GM21390 (cell line): ENCODE measurements around the gene PARS2.
A peak's percentile ranks its signal among the peaks of the same experiment; 100 is the strongest.
"Not testable (repeated sequence)": the region's sequence is repeated elsewhere in the genome, so short reads cannot be mapped to it uniquely, and the experiment has no call there.

Experiments
- ATAC-seq: cut with Tn5 transposase; IDR thresholded peaks from one replicate; pipeline ENCODE4 v1.9.1; 2021; ENCODE audit not compliant: unreplicated experiment

PARS2 gene

DNA sequence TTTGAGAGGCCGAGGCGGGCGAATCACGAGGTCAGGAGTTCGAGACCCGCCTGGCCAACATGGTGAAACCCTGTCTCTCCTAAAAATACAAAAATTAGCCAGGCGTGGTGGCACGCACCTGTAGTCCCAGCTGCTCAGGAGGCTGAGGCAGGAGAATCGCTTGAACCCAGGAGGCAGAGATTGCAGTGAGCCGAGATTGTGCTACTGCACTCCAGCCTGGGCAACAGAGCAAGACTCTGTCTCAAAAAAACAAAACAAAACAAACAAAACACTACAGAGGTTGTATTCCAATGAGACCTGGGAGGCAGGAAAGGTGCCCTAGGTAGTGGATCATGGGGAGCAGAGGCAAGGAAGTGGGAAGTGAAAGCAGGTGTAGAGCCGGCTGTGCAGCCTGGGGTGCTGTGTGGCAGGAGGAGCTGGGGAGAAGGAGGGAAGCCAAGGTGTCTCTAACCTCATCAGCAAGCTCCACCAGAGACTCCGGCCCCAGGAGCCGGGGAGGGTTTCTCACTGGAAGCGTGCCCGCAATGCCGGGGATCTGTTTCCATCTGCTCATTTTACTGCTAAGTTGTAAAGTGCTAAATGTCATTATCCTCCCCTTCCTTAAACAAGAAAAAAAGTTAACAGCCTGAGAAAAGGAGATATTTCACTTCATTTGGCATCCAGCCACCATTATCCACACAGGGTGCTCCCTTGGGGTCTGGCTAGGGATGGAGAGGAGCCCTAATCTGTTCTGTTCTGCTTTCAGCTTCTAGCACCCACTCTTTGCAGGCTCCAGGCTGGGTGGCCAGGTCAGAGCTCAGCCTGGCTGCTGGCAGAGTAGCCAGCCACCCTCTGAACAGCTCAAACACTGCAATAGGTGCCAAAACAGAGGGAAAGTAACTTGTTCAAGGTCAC, 11.8 kb upstream of the PARS2 start:
- ATAC-seq: not testable (repeated sequence)

DNA sequence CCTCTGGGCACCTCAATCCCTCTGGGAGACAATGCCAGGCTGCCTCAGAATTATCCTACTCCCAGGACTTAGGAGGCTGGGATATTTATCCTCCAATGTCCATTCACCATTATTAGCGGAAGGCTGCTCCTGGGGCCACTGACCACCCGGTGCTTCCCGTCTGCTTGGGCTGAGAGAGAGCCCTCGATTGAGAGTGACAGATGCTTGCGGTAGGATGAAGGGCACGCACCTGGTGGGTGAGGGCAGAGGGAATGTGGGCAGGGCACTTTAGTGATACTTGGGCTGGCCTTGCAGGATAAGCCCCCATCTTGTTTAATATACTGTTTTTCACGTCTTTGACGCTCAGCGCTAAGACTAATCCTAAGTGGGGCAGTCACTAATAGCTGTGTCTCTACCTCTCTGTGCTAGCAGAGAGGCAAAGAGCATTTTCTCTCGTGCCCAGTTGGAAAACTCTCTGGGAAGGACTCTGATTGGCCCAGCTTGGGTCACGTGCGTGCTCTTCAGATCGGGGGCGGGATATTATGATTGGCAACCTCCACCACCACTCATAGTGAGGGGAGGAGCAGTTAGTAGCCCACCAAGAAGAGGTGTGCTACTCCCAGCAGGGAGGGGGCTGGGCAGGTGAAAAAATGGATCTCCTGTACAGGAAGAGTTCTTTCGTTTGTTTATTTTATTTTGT, 10.6 kb upstream of the PARS2 start:
- ATAC-seq: no peak

DNA sequence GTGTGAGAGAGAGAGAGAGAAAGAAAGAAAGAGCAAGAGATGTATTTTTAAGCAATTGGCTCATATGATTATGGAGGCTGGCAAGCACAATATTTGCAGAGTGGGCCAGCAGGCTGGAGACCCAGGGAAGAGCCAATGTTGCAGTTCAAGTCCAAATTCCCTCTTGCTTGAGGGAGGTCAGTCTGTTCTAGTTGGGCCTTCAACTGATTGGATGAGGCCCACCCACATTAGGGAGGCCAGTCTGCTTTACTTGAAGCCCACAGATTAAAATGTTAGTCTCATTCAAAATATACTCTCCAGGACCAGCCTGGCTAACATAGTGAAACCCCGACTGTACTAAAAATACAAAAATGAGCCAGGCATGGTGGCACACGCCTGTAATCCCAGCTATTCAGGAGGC, 8.6 kb upstream of the PARS2 start:
- no peak for ATAC-seq

DNA sequence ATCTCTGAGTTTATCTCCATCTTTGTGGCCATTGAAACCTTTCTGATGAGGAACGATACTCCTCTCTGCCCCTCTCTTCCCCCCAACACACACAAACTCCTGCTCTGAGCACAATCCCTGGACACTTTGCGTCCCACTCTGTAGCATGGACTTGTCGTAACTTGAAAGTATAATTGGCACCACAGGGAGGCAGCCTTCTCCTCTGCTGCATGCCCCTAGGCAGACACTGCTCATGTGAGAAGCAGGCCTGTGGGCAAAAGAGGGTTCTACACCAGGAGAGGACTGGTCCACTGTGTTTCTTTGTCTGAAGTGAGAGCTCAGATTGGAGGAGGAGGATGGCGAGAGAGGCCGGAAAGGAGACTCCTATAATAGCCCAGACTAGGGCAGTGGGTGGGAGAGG, 3.8 kb upstream of the PARS2 start:
- no peak for ATAC-seq

DNA sequence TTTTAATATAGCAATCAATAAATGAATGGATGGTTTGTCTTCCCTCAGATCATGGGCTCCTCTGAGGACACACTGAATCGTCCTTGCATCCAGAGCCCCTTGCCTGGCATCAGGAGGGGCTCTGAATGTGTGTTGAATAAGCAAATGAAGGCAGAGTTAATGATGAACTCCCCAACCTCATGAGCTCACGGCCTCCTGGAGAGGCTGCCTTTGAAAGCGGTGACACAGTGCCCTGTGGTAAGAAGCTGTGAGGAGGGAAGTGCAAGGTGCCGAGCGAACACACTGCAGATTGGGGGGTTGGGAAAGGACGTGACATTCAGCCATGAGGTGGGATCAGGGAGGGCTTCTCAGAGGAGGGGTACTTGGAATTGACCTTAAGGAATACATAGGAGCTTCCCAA, 3.2 kb upstream of the PARS2 start:
- ATAC-seq: no peak

DNA sequence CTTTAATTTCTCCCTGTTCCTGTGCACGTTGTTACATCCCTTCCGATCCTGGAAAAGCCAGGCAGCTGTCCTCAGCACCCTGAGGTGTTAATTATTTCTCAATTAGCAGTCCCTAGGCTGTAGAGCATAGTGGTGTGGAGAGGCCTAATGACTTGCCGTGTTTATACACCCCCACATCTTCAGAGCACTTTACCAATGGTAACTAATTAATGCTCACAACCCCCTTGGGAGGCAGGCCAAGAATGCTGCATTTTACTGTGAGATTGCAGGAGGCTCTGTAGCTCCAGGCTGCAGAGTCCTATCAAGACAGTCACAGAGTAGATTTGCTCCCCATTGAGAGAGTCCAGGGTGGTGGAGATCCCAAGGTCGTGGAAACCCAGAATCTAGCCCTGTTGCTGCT, 2.4 kb upstream of the PARS2 start:
- ATAC-seq: no peak

DNA sequence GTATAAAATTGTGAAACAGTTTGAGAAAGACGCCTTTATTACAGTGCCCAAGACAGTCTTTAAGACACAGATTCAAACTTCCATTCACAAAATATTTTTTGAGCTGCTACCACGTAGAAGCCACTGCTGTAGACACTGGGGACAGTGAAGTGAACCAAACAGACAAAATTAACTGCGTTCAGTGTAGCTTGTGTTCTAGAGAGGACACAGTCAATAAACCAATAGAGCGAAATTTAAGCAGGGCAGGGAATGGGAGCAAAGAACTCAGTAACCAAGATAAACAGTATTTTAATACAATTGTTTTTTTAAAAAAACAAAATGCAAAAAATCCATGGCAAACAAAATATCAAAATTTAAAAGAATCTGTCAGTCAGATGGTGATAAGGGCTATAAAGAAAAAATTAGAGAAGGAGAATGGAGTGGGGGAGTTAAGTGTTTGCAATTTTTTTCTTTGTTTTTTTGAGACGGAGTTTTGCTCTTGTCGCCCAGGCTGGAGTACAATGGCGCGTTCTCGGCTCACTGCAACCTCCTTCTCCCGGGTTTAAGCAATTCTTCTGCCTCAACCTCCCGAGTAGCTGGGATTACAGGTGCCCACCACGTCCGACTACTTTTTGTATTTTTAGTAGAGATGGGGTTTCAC, 719 bp upstream of the PARS2 start:
- ATAC-seq: peak; percentile 19

DNA sequence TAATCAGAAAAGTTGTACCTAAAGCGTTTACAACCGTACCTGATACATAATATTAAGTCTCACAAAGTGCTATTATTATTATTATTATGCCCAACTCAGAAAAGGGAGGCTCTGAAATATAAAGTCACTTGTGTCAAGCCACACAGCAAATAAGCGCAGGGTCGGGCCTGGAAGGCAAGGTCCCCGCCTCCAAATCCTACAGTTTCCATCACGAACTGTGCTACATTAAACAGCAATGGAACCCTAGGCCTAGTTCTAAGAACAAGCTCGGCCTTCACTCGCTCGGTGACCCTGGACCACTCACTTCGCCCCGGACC, 549 bp downstream of the PARS2 start:
- ATAC-seq: no peak

DNA sequence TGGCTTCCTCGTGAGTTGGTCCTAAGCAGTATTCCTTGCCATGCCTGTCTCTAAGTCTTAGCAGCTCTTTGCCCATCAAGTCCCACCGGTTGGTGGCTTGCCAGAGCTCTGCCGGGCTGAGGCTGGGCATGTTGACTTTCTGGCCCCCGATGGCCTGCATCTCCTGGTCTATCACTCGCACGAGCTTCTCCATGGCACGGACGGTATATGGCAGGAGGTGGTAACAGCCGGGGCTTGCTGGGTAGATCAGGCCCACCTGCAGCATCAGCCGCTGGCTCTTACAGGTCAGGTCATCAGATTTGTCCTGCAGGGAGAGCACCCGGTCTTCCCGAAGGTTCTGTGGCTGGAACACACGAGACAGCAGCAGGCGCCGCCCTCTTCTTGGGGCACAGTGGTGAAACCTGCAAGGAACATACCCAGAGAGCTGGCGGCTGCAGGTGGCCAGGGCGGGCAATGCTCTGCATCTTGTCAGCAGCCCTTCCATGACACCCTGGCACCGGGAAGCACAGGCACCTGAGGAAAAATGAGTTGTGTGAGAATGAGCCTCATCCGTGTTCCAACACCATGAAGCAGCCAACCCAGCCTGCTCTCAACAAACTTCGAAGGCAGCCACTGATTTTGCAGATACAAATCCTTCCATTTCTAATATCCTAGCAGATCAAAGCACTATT, 5.5 kb downstream of the PARS2 start:
- no peak for ATAC-seq

DNA sequence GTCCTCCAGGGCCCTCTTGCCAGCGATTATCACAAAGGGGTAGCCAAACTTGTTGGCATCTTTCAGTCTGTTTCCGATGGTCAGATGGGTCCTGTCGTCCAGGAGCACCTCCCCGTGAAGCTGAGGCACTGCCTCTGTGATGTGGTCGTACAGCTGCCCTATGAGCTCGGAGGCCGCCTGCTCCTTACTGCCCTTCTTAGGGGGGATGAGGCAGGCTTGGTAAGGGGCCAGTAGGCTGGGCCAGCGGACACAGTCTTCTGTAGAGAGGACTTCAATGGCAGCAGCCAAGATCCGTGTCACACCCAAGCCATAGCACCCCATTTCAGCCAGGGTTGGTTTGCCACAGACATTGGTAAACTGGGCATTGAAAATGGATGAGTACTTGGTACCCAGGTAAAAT, 6.5 kb downstream of the PARS2 start:
- ATAC-seq: no peak

DNA sequence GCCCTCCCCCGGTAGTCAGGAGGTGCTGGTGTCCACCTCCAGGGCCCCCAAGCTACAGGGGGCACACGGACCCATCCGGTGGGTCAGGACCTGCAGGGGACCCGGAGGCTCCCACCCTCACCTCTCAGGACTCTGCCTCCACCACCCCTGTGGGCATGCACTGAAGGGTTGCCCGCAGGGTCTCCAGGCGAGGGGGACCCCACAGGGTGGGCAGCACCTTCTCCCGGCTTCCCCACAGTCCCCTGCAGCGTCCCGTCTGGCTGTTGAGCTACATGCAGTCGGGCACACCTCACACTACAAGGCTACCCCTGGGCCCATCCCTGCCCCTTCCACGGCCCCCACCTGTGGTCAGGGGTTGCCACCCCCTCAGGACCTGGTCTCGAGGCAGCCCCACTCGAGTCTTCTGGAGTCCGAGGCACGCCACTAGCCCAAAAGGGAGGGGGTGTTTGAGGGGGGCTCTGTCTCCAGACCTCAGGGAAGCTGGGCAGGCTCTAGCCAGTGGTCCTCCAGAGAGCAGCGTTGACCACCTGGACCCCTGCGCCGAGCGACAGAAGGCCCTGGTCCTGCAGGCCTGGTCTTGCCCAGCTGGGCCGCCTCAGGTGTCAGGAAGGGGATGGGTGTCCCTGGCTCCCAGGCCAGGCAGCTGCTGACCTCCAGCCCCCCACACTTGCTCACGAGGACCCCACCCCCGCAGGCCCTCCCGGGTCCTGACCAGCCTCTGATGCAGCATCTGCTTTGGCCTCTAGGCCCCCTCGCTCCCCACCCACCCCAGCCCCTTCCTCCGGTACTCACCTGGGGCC, 9.6 kb downstream of the PARS2 start:
- ATAC-seq: no peak

DNA sequence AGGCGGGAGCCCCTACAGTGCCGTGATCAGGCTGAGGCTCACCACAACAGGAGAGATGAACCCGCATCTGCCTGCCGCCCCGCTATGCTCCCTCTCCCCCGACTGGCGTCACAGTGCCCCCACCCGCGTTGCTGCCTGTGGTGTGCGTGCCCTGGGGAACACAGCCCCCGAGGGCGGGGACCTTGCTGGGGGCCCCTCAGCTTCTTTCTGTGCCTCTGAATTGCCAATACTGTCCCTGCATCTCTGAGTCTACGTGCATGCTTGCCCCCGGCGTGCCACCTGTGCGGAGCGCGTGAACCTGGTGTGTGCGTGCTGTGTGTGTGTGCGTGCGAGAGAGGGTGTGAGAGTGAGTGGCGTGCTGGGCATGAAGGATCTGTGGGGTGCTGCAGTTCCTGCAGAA, 10.3 kb downstream of the PARS2 start:
- ATAC-seq: no peak

DNA sequence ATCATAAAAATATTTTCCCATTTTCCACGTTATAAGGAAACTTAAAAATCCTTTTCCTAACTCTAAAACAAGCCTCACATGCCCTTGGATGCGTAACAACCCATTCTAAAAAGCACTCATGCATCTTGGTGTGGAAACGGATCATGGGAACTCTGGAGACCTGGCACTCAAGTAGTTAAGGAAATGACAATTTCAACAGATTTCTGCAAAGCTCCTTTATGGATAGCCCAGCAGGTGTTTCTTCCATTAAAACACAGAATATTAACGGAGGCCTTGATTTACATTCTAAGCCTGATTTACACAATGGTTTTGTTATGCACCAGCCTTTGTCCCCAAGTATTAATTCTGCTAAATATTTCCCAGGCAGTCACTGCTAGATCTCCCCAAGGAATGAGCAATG, 12.9 kb downstream of the PARS2 start:
- ATAC-seq: no peak

DNA sequence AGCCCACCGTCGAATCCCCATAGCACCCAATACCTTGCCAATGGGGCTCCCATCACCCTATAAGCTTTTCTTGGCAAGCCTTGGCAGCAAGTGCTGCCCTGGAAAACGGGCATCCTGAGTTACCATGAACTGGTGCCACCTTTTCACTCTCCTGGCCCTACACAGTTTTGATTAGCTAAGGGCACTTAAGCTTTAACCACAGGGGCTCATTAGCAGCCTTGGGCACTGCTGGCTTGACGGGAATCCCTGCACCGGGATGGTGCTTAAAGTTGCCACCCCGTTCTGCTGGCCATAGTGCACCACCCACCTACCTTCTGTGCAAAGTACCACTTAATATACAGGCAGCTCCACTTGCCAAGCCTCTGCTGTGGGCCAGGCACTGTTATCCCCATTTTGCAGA, 13.7 kb downstream of the PARS2 start:
- no peak for ATAC-seq

DNA sequence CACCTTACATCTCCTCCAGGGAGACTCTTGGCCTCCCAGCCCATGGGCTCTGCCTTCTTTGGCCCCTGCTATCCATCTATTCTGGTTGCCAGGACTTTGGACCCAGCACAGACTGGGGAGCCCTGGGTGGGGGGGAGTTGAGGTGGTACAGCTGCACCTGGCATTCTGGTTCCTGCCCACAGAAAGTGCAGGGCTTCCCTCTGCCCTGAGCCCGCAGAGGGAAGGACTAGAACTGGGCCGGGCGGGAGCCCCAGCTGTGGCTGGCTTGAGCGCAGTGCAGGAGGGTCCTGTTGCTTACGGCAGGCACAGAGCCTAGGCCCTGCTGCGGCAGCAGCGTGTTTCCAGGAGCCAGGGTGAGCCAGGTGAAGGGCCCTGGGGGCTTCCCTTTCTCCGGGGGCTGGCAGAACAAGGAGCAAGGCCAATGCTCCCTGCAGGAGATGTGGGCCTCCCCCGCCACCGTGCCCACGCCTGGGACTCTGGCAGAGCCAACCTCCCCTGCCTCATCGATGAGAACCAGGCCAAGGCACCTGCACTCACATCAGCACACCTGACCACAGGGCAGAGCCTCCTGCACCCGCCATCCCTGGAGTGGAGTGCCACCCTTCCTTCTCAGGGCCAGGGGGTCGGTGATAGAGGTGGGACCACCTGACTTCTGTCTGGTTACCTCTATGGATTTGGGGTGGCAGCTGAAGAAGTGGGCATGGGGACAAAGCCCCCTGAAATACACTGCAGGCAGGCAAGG, 16.1 kb downstream of the PARS2 start:
- ATAC-seq: no peak

DNA sequence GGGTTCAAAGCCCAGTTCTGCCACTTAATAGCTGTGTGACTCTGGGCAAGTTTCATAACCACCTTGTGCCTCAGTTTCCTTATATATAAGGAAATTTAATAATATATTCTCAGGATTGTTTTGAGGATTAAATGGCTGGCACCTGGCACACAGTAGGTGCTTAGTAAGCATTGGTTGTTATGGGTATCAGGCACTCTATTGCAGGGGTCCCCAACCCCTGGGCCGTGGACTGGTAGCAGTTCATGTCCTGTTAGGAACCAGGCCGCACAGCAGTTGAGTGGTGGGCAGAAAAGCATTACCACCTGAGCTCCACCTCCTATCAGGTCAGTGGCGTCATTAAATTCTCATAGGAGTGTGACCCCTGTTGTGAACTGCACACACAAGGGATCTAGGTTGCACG, 18.5 kb downstream of the PARS2 start:
- ATAC-seq: no peak

DNA sequence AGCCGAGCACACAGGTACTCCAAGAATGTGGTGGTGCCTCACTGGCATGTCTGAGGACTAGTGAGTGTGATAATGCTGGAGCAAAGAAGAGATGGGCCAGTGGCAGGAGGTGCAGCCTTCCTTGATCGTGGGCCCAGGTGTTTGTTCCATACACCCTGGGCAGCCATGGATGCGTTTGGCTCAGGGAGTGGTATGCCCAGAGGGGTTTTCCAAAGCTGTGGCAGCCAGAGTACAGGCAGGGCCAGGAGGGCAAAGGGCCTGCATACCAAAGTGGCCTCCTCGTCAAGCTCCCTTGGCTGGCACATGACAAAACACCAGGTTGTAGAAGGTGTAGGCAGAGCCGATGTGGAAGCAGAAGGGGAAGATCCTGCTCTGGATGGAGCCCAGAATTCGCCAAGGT, 19.0 kb downstream of the PARS2 start:
- ATAC-seq: no peak

DNA sequence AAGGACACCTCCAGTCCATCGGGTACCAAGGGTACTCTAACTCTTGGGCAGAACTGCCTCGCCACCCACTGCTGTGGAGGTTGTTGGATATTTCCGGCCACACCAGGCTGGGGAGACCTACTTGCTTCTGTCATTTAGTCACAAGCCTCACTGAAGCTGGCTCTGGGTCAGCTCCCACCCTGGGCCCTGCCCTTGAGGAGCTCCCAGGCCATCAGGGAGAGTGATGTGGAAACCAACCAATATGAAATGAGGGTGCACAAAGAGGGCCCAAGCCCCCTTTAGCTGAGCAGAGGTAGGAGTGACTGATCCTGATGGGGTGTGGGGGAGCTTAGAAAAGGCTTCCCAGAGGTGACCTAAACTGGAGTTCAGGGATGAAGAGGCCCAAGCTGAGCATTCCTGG, 19.6 kb downstream of the PARS2 start:
- ATAC-seq: no peak

DNA sequence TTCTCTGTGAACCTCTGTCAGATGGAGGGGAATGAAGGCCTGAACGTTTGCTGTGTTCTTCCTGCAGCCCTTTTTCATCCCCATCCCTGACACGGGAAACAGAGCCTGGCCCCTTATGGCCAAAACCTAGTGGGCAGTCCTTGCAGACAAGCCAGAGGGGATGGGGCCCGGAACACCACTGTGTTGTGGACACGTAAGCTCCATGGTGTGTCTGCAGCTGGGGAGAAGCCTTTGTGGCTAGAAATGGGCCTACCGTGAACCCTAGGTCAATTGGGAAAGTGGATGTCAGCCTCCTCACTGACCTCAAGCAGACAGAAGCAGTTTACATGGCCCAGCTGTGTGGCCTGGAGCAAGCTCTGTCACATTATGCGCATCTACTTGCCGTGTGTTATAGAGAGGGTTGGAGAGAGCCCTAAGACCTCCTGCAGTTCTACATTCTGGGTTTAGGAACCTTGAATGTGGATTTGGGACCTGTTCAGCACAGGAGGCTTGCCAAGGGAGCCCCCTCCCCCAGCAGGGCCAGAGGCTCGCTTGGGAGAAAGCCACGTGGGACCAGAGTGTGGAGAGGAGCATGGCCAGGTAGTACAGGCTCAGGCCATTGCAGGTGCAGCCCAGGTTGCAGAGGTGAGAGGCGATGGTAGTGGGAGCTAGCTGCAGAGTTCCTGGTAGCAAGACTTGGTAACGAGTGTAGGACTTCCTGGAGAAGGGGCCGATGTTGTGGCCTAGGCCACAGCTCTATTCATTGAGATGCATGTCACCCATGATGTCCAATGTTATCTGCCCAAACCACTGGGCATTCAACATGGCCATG, 20.7 kb downstream of the PARS2 start:
- no peak for ATAC-seq
